ENCODE measurements around the gene EGFR. TPM values are rescaled to one million over a fixed set of nuclear protein-coding genes. Genes with fewer than 3 reads are reported as not detected.

Gene EGFR
- polyA plus RNA-seq, 1 experiment, result 62.6 TPM

DNA sequence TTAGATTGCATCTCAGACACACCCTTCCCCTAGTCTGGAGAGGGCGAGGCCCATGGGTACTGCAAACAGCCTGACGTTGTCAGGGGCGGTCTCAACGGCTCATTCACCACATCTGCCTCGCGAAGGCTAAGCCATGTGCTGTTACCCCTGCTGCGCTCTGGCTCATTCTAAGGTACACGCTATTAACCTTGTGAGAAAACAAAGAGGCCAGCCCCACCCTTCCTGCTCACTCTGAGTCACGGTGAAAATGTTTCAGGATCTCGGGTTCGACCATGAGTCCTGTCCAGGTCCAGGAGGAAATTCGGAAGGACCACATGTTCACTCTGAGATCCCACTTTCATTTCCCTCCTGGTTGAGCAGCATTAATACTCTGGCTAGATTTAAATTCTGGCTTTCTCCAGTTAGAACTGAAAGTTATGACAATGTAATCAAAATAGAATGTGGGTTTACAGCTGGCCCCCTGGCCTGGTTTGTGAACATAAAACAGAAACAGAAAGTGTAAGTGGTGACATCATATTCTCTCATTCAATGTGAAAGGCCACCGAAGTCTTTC lies 55.2 kb downstream of the EGFR start:
- no peak for DNase-seq (ENCODE audit: low read depth, low spot score)
- Histone ChIP-seq H3K4me3 (ENCODE audit: low read depth, low read length) (peak overlapping the region; percentile 29), H3K9me3 (ENCODE audit: control insufficient read depth, insufficient read depth, low read length) (peaks cover 7% of the 10 kb centered on the region; the same call in 1 of the 2 replicates), H3K27ac (ENCODE audit: low read depth, low read length) (peak overlapping the region; percentile 92), H3K27me3 (ENCODE audit: control insufficient read depth, insufficient read depth, low read length) (no peaks in the 10 kb centered on the region)
- POLR2A ChIA-PET, result interaction anchor here (1.0 kb wide), 1 partner anchor 54 kb away, joined by 3 read pairs; no protein-coding TSS in a partner anchor
- TF ChIP-seq CTCF (IDR thresholded peaks at IDR 0.05; ENCODE audit: low read depth, low read length), result no peak
- CTCF ChIA-PET, result no interaction called here

GRCh38 chr7:55075464-55076021 lies 56.7 kb downstream of the EGFR start:
- POLR2A ChIA-PET, result interaction anchor here (0.7 kb wide), 1 partner anchor 10 kb away, joined by 3 read pairs; no protein-coding TSS in a partner anchor

DNA sequence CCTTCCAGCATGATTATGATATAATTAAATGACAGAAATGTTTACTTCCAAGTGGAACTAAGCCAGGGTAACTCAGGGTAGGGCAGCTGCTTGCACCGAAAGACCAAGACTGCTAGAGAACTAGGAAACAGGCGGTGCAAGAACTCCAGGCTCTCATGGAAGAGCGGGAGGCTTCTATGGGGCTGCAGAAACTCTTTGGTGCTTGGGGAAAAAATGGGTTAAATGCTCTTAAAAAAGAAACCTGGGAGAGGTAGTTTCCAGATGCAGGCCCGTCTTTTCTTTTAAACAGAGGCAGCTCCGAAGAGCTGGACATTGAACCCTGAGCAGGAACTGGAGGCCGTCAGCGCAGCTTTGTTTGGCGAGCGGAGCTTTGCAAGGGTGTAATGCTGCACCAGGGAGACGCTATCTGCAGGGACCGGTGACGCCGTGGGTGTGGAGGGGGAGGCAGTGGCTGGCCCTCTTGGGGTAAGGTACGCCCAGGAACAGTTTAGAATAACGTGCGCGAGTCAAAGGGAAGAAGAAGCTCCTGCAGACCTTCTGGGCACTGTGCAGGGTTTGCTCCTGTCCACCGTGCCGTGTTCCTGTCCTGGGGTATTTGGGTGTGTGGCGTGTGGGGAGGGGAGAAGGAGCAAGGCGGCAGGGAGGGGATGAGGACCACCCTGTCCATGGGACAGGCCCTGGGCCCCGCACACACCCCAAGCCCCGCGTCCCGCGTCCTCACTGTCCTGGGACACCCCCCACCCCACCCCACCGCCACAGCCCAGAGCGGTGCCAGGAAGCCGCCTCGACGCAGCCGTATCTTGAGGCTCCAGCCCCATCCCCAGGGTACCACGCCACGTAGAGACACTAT lies 59.0 kb downstream of the EGFR start:
- no peak for DNase-seq (ENCODE audit: low read depth, low spot score)
- peaks cover 9% of the 10 kb centered on the region; the same call in 1 of the 2 replicates for H3K9me3 ChIP-seq (ENCODE audit: control insufficient read depth, insufficient read depth, low read length)
- CTCF ChIA-PET, result no interaction called here
- no peak overlapping the region for H3K27ac ChIP-seq (ENCODE audit: low read depth, low read length)
- no peaks in the 10 kb centered on the region for H3K27me3 ChIP-seq (ENCODE audit: control insufficient read depth, insufficient read depth, low read length)
- no peak for TF ChIP-seq CTCF (IDR thresholded peaks at IDR 0.05; ENCODE audit: low read depth, low read length)
- POLR2A ChIA-PET, result interaction anchor here (0.7 kb wide), 1 partner anchor 8 kb away, joined by 4 read pairs; no protein-coding TSS in a partner anchor
- no peak overlapping the region for H3K4me3 ChIP-seq (ENCODE audit: low read depth, low read length)

More at GRCh38 chr7:55075464-55076021, 56.7 kb downstream of the EGFR start:
- Histone ChIP-seq H3K4me3 (ENCODE audit: low read depth, low read length) (no peak overlapping the region), H3K9me3 (ENCODE audit: control insufficient read depth, insufficient read depth, low read length) (peaks cover 9% of the 10 kb centered on the region; the same call in 1 of the 2 replicates), H3K27ac (ENCODE audit: low read depth, low read length) (no peak overlapping the region), H3K27me3 (ENCODE audit: control insufficient read depth, insufficient read depth, low read length) (no peaks in the 10 kb centered on the region)
- no peak for DNase-seq (ENCODE audit: low read depth, low spot score)
- TF ChIP-seq CTCF (IDR thresholded peaks at IDR 0.05; ENCODE audit: low read depth, low read length), result no peak
- CTCF ChIA-PET, result interaction anchor here (0.9 to 1.6 kb wide), 4 partner anchors 9 to 302 kb away, joined by 4 to 12 read pairs (median 4); no protein-coding TSS in a partner anchor

- H3K27ac ChIP-seq (ENCODE audit: low read depth, low read length), result no peak overlapping the region
- ChIA-PET POLR2A (interaction anchor here (0.5 kb wide), 1 partner anchor 13 kb away, joined by 16 read pairs; no protein-coding TSS in a partner anchor), CTCF (interaction anchor here (0.8 to 3.4 kb wide), 2 partner anchors 176 to 305 kb away, joined by 4 to 16 read pairs; no protein-coding TSS in a partner anchor)
- TF ChIP-seq CTCF (IDR thresholded peaks at IDR 0.05; ENCODE audit: low read depth, low read length), result no peak
- H3K4me3 ChIP-seq (ENCODE audit: low read depth, low read length), result no peak overlapping the region
- DNase-seq (ENCODE audit: low read depth, low spot score), result no peak
- H3K9me3 ChIP-seq (ENCODE audit: control insufficient read depth, insufficient read depth, low read length), result peaks cover 9% of the 10 kb centered on the region; the same call in 1 of the 2 replicates
- no peaks in the 10 kb centered on the region for H3K27me3 ChIP-seq (ENCODE audit: control insufficient read depth, insufficient read depth, low read length)
Observed at GRCh38 chr7:55078465-55079372, 59.9 kb downstream of the EGFR start.
